ENCODE results near the gene TRIM7.

DNA sequence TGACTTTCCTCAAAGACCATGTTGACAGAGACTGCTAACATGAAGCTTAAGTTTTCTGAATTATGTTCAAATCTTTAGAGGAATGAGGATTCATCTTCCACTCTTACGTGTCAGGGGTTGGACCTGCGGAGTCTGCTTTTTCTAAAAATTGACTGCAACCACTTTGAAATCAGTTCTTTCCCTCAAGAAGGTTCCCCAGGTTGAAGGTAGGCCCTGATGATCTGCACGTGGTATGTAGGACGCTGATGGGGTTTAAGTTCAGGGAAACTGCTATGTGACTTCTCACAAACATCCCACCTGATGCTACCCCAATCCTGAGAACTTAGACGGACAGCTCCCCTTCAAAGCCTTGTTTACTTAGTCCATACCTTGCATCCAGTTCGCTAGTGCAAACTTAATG is 31.5 kb upstream of the TRIM7 start:
- no peak for TF ChIP-seq POLR2A (IDR thresholded peaks at IDR 0.05)
- no peak for TF ChIP-seq CTCF (IDR thresholded peaks at IDR 0.05)

Measured in esophagus squamous epithelium (tissue), 4 donors.